ENCODE results near the gene ZNF593.

Gene ZNF593

DNA sequence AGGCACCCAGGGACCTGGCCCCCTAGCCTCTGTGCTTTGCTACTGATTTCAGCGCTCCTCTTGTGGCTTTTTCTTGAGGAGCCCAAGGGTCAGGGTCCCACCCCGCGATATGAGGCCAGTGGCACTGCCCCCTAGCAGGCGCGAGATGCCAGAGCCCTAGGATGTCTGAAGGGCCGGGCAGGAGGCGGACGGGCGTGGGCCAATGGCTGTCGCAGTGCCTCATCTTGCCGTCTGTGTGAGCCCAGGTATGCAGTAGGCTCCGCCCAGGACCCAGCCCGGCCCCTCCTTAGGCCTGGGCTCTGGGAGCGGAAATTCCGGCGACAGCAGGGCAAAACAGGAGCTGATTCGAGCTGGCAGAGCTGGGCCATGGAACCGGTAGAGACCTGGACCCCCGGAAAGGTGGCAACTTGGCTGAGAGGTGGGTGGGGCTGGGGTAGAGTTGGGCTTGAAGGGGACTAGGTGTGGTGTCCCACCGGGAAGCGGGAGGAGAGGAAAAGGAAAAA, 7.5 kb downstream of the ZNF593 start, which contains the start of gene CNKSR1:
TSS of gene CNKSR1 (plus strand) at position 310 of the 503 bp plus-strand sequence. CDS start at position 367, 57 bp downstream.
- CTCF ChIA-PET: interaction anchor here (0.5 to 1.0 kb wide), 5 partner anchors 56 to 650 kb away, joined by 3 to 8 read pairs (median 4); partner anchors contain the start of gene CEP85
- DNase-seq (ENCODE audit: low spot score): peak; percentile 83
- no peak; the same call in 1 of the 2 replicates for TF ChIP-seq CTCF (conservative IDR thresholded peaks at IDR 0.05; ENCODE audit: low read depth)
- POLR2A ChIA-PET (ENCODE audit: low non-redundant PET): interaction anchor here (1.2 kb wide), 1 partner anchor 67 kb away, joined by 5 read pairs; no protein-coding TSS in a partner anchor
- H3K27ac ChIP-seq: peak within 1 kb of the TSS; percentile 70

- ChIA-PET CTCF (interaction anchor here (1.2 to 1.6 kb wide), 2 partner anchors 10 to 53 kb away, joined by 3 to 7 read pairs; partner anchors contain the start of gene ZNF593), POLR2A (ENCODE audit: low non-redundant PET) (no interaction called here)
- no peak overlapping the region for H3K27ac ChIP-seq
- TF ChIP-seq CTCF (conservative IDR thresholded peaks at IDR 0.05; ENCODE audit: low read depth): no peak
- no peak for DNase-seq (ENCODE audit: low spot score)
Measured at GRCh38 chr1:26180010-26180506, 10.3 kb downstream of the ZNF593 start.

DNA sequence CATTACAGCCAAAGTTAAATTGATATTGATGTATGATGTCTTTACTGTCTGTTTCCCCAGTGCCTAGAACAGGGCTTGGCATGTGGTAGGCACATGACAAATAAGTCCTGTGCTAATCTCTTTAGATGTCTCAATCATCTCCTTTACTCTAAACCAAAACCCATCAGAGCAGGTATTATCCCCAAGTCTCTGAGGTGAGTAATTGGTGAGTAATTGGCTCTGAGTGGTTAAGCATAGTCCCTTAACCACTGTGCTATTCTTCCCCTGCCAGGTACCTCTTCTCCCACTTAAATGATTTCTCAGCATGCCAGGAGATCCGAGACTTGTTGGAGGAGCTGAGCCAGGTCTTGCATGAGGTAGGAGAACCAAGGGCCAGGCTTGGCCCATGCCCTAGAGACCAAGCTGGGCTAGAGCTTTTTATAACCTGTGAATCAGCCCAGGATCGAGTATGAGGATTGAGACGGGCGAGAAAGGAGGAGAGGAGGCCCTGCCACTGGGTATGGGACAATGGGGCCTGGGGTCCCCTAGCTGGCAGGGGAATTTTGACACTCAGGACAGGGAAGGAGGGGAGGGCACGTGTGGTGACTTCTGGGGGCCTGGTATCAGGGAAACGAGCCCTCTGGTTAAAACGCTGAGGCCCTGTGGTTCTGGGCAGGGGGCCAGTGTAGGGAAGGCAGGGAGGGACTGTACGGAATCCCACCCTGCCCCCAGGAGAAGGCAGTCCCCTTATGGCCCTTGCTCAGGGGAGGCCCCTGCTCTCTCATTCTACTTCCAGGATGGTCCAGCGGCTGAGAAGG, 12.1 kb downstream of the ZNF593 start:
- no peak for TF ChIP-seq CTCF (conservative IDR thresholded peaks at IDR 0.05; ENCODE audit: low read depth)
- DNase-seq (ENCODE audit: low spot score): peak; percentile 90
- ChIA-PET POLR2A (ENCODE audit: low non-redundant PET) (no interaction called here), CTCF (interaction anchor here (1.6 kb wide), 1 partner anchor 12 kb away, joined by 7 read pairs; the partner anchor contains the start of gene ZNF593)
- H3K27ac ChIP-seq: peak overlapping the region; percentile 55

DNA sequence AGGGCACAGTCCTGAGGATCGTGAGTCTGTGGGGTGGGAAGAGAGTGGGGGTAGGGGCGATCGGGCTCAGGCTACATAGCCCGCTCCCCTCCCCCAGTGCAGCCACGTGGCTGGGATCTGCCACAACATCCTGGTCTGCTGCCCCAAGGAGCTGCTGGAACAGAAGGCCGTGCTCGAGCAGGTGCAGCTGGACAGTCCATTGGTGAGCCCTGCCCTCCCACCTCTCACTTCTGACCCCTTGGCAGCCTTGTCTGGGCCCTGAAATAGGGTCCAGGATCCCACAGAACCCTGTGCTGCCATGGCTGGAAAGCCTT, 12.6 kb downstream of the ZNF593 start:
- H3K27ac ChIP-seq: peak overlapping the region; percentile 55
- POLR2A ChIA-PET (ENCODE audit: low non-redundant PET): no interaction called here
- DNase-seq (ENCODE audit: low spot score): no peak
- no peak for TF ChIP-seq CTCF (conservative IDR thresholded peaks at IDR 0.05; ENCODE audit: low read depth)
- CTCF ChIA-PET: no interaction called here

GRCh38 chr1:26184086-26184485, 14.4 kb downstream of the ZNF593 start:
- no peak overlapping the region for H3K27ac ChIP-seq
- TF ChIP-seq CTCF (conservative IDR thresholded peaks at IDR 0.05; ENCODE audit: low read depth): no peak
- CTCF ChIA-PET: interaction anchor here (1.0 kb wide), 1 partner anchor 50 kb away, joined by 5 read pairs; the partner anchor contains the start of gene CEP85
- POLR2A ChIA-PET (ENCODE audit: low non-redundant PET): no interaction called here
- DNase-seq (ENCODE audit: low spot score): no peak

DNA sequence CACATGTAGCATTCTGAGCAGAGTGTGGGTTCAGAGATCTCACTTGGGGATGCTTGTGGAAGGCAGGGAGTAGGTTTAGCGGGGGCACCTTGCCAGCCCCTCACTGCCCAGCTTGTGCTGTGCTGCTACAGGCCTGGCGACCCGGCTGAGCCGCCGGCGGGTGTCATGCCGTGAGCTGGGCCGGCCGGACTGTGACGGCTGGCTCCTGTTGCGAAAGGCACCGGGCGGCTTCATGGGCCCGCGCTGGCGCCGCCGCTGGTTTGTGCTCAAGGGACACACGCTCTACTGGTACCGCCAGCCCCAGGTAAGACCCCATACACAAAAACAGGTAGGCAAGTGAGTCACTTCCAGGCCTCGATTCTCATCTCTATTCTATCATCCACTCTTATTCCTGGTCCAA, 15.2 kb downstream of the ZNF593 start:
- ChIA-PET POLR2A (ENCODE audit: low non-redundant PET) (no interaction called here), CTCF (interaction anchor here (0.6 to 1.0 kb wide), 2 partner anchors 49 to 236 kb away, joined by 5 to 6 read pairs; partner anchors contain the start of gene CEP85)
- DNase-seq (ENCODE audit: low spot score): no peak
- no peak overlapping the region for H3K27ac ChIP-seq
- TF ChIP-seq CTCF (conservative IDR thresholded peaks at IDR 0.05; ENCODE audit: low read depth): no peak

All from RWPE1 (cell line).